Parathyroid adenoma (tissue), 2 donors: ENCODE results near the gene IRAK1.
"Not testable (repeated sequence)": the region's sequence is repeated elsewhere in the genome, so short reads cannot be mapped to it uniquely, and the experiment has no call there.

Experiments used
- H2AFZ ChIP-seq: fragments of 300-600 bp; sonication (generic); one replicate; pipeline ENCODE4 v1.7.0; 2017; ENCODE audit warnings: antibody characterized with exemption, mild to moderate bottlenecking
- H3K27ac ChIP-seq: fragments of 300-600 bp; sonication (generic); one replicate; pipeline ENCODE4 v1.7.0; 2017
- H3K27me3 ChIP-seq: fragments of 300-600 bp; sonication (generic); one replicate; pipeline ENCODE4 v1.7.0; 2017; ENCODE audit warnings: low read length; ENCODE audit not compliant: control insufficient read depth, insufficient read depth
- H3K36me3 ChIP-seq: fragments of 300-600 bp; sonication (generic); one replicate; pipeline ENCODE4 v1.7.0; 2017; ENCODE audit warnings: low read length; ENCODE audit not compliant: control insufficient read depth, insufficient read depth
- H3K4me1 ChIP-seq: fragments of 300-600 bp; sonication (generic); one replicate; pipeline ENCODE4 v1.7.0; 2017; ENCODE audit warnings: control low read depth
- H3K4me2 ChIP-seq: fragments of 300-600 bp; sonication (generic); one replicate; pipeline ENCODE4 v1.7.0; 2017; ENCODE audit warnings: low read length
- H3K4me3 ChIP-seq: fragments of 300-600 bp; sonication (generic); one replicate; pipeline ENCODE4 v1.7.0; 2017; ENCODE audit warnings: low read depth, low read length
- H3K79me2 ChIP-seq: fragments of 300-600 bp; sonication (generic); one replicate; pipeline ENCODE4 v1.7.0; 2017; ENCODE audit warnings: control low read depth
- H3K9ac ChIP-seq: fragments of 300-600 bp; sonication (generic); one replicate; pipeline ENCODE4 v1.7.0; 2017; ENCODE audit warnings: mild to moderate bottlenecking
- H3K9me3 ChIP-seq: fragments of 300-600 bp; sonication (generic); one replicate; pipeline ENCODE4 v1.7.0; 2017; ENCODE audit warnings: low read length; ENCODE audit not compliant: control insufficient read depth
- TF ChIP-seq, protein P1 (sequence below): fragments of 300-600 bp; sonication (generic); IDR thresholded peaks from one replicate; pipeline ENCODE4 v1.7.0; 2017; ENCODE audit warnings: antibody characterized with exemption, mild to moderate bottlenecking
- donor health status: primary hyperparathyroidism.

The IRAK1 gene

DNA sequence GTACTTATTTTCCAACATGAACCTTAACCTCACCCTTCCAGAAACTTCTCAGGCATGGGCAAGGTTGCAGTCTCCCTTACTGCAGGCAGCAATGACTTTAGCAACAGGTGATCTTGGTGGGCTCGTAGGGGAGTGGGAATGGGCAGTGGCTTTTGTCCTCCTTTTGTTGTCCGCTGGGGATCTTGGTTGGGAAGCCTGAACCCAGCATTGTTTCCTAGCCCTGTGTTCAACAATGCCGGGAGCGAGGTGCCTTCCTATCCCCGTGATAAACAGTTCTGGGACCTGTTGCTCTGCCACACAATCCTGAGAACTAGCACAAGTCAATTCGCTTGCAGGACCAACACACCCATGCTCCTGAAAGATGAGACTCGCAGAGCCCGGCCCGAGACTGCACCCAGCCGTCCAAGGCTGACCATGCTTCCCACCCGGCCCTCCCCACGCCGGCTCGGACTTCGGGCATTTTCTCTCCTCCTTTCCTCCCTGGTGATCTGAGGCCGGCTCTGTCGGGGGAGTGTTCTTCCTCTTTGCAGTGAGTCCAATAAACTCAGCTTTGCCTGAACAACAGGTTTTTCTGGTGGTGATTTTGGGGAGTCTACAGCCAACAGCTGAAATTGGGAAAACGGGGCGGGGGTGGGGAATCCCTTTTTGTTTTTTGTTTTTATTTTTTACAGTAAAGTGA lies 20.2 kb downstream of the IRAK1 start:
- H3K79me2 ChIP-seq: no peaks in the 10 kb centered on the region
- TF ChIP-seq, protein P1, sequence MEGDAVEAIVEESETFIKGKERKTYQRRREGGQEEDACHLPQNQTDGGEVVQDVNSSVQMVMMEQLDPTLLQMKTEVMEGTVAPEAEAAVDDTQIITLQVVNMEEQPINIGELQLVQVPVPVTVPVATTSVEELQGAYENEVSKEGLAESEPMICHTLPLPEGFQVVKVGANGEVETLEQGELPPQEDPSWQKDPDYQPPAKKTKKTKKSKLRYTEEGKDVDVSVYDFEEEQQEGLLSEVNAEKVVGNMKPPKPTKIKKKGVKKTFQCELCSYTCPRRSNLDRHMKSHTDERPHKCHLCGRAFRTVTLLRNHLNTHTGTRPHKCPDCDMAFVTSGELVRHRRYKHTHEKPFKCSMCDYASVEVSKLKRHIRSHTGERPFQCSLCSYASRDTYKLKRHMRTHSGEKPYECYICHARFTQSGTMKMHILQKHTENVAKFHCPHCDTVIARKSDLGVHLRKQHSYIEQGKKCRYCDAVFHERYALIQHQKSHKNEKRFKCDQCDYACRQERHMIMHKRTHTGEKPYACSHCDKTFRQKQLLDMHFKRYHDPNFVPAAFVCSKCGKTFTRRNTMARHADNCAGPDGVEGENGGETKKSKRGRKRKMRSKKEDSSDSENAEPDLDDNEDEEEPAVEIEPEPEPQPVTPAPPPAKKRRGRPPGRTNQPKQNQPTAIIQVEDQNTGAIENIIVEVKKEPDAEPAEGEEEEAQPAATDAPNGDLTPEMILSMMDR: no peak
- H3K4me1 ChIP-seq: no peaks in the 10 kb centered on the region
- H2AFZ ChIP-seq: no peak overlapping the region
- H3K4me2 ChIP-seq: no peak overlapping the region
- H3K36me3 ChIP-seq: no peaks in the 10 kb centered on the region
- H3K4me3 ChIP-seq: no peak overlapping the region
- H3K27me3 ChIP-seq: no peaks in the 10 kb centered on the region
- no peak overlapping the region for H3K9ac ChIP-seq
- no peak overlapping the region for H3K27ac ChIP-seq
- no peaks in the 10 kb centered on the region for H3K9me3 ChIP-seq

DNA sequence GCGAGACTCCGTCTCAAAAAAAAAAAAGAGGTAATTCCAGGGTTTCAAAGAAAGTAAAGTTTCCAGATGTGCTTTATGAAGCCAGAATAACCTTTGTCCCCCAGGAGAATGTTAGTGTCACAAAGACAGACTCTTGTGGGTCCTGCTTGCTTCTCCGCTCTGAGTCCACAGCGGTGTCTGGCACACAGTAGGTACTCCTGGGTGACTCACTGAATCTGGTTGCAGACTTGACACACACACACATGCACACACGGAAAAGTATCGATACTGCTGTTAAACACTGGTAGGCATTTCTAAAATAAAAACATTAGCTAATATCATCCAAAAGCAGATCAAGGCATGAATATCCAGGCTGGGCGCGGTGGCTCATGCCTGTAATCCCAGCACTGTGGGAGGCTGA lies 24.2 kb downstream of the IRAK1 start:
- no peak overlapping the region for H2AFZ ChIP-seq
- H3K79me2 ChIP-seq: no peaks in the 10 kb centered on the region
- H3K4me2 ChIP-seq: no peak overlapping the region
- no peak overlapping the region for H3K4me3 ChIP-seq
- H3K9ac ChIP-seq: no peak overlapping the region
- no peak overlapping the region for H3K27ac ChIP-seq
- H3K4me1 ChIP-seq: no peaks in the 10 kb centered on the region
- H3K27me3 ChIP-seq: no peaks in the 10 kb centered on the region
- no peaks in the 10 kb centered on the region for H3K36me3 ChIP-seq
- TF ChIP-seq, protein P1: no peak
- H3K9me3 ChIP-seq: no peaks in the 10 kb centered on the region

DNA sequence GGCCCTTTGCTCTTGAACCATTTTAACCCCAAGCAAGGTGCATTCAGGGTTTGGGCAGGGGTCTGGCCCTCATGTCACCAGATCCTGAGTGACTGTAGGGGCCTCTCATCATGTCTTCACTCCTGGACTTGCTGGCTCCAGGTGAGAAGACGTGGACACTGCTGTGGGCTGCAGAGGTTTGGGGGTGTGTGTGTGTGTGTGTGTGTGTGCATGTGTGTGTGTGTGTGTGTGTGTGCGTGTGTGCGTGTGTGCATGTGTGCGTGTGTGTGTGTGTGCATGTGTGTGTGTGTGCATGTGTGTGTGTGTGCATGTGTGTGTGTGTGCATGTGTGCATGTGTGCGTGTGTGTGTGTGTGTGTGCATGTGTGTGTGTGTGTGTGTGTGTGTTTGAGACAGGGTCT lies 25.3 kb downstream of the IRAK1 start:
- not testable (repeated sequence) for H3K79me2 ChIP-seq, H2AFZ ChIP-seq, H3K36me3 ChIP-seq, H3K9me3 ChIP-seq, H3K4me3 ChIP-seq, H3K27me3 ChIP-seq, H3K27ac ChIP-seq, H3K4me2 ChIP-seq, H3K9ac ChIP-seq, H3K4me1 ChIP-seq

DNA sequence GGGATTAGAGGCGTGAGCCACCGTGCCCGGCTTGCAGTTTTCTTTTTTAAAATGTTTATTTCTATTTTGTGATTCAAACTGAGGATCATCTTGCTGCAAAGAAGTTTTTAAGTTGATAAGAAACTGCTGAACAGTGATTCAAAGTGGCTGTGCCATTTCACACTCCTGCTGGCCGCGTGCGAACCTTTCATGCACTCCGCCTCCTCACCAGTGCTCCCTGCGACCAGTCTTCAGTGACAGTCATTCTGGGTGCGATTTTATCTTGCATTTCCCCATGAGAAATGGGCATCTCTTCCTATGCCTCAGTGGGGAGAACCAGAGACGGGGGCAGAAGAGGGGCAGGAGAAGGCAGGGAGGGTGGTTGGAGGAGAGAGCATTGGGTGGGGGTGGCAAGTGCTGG lies 25.7 kb downstream of the IRAK1 start:
- H3K36me3 ChIP-seq: no peaks in the 10 kb centered on the region

DNA sequence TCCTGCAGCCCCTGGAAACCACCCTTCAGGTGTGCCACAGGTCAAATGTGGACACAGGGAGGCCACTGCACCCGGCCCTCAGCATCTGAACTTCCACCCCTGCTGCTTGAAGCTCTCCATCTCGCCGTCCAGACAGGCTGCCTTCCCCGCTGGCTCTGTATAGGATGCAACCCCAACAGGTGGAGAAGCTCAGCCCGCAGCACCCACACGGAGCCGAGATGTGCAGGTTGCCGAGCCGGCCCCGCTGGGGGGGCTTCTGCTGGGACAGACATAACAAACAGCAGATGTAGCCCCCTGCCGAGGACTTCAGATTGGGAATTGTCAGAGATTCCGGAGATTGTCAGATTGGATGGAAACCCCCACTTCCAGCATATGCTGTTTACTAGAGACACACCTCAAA lies 26.6 kb downstream of the IRAK1 start:
- no peaks in the 10 kb centered on the region for H3K27me3 ChIP-seq
- TF ChIP-seq, protein P1: no peak
- H3K27ac ChIP-seq: no peak overlapping the region
- no peak overlapping the region for H3K4me3 ChIP-seq
- H3K79me2 ChIP-seq: no peaks in the 10 kb centered on the region
- no peaks in the 10 kb centered on the region for H3K9me3 ChIP-seq
- no peak overlapping the region for H2AFZ ChIP-seq
- no peaks in the 10 kb centered on the region for H3K4me1 ChIP-seq
- no peaks in the 10 kb centered on the region for H3K36me3 ChIP-seq
- no peak overlapping the region for H3K4me2 ChIP-seq
- H3K9ac ChIP-seq: no peak overlapping the region

More for the DNA sequence above, 25.7 kb downstream of the IRAK1 start:
- H3K9ac ChIP-seq: no peak overlapping the region
- H2AFZ ChIP-seq: no peak overlapping the region
- H3K4me1 ChIP-seq: no peaks in the 10 kb centered on the region
- no peaks in the 10 kb centered on the region for H3K79me2 ChIP-seq
- H3K27me3 ChIP-seq: no peaks in the 10 kb centered on the region
- TF ChIP-seq, protein P1: no peak
- H3K27ac ChIP-seq: no peak overlapping the region
- no peaks in the 10 kb centered on the region for H3K9me3 ChIP-seq
- H3K4me3 ChIP-seq: no peak overlapping the region
- no peak overlapping the region for H3K4me2 ChIP-seq
